Natural killer cell (primary cell): ENCODE measurements around the gene LAMA4. TPM values are rescaled to one million over a fixed set of nuclear protein-coding genes. Genes with fewer than 3 reads are reported as not detected.

Source experiments
- ATAC-seq, 3 donors: fragments of 150-1000 bp in 2 of 3; fragments of 200-7000 bp in 1 of 3; cut with Tn5 transposase; 1 replicate in 1 of 3; 2 replicates in 2 of 3; pipeline ENCODE4 v1.10.0; 2021; ENCODE audit warnings: mild to moderate bottlenecking in 2 of 3, moderate library complexity in 2 of 3
- DNase-seq, 2 donors: peaks; one replicate each; pipeline versions ENCODE4 v3.0.0 to v3.0.0-alpha.2; 2013 to 2021; ENCODE audit warnings: mixed read lengths in 1 of 2
- H3K27ac ChIP-seq: one replicate; pipeline ENCODE4 v1.5.1; 2013; ENCODE audit warnings: mild to moderate bottlenecking, low read length
- H3K27me3 ChIP-seq: one replicate; pipeline ENCODE4 v1.6.1; 2013; ENCODE audit warnings: low read length; ENCODE audit not compliant: control insufficient read depth, insufficient read depth
- H3K36me3 ChIP-seq: one replicate; pipeline ENCODE4 v1.6.1; 2013; ENCODE audit warnings: low read length; ENCODE audit not compliant: control insufficient read depth, insufficient read depth
- H3K4me1 ChIP-seq: one replicate; pipeline ENCODE4 v1.6.1; 2013; ENCODE audit warnings: low read length; ENCODE audit not compliant: control insufficient read depth, insufficient read depth
- H3K4me3 ChIP-seq: one replicate; pipeline ENCODE4 v1.5.1; 2013; ENCODE audit warnings: low read length
- H3K9me3 ChIP-seq: one replicate; pipeline ENCODE4 v1.6.1; 2013; ENCODE audit warnings: low read length; ENCODE audit not compliant: control insufficient read depth, insufficient read depth
- H3K27ac Mint-ChIP-seq, 2 donors: one replicate each; pipeline ENCODE4 v1.8.0; 2022; ENCODE audit warnings: mild to moderate bottlenecking in 2 of 2, mixed read lengths in 2 of 2, moderate library complexity in 1 of 2
- H3K27me3 Mint-ChIP-seq, 2 donors: one replicate each; pipeline ENCODE4 v1.8.0; 2022; ENCODE audit warnings: low read depth in 2 of 2, mixed read lengths in 2 of 2
- H3K36me3 Mint-ChIP-seq: one replicate; pipeline ENCODE4 v1.8.0; 2022; ENCODE audit warnings: mixed read lengths
- H3K4me1 Mint-ChIP-seq, 2 donors: one replicate each; pipeline ENCODE4 v1.8.0; 2022; ENCODE audit warnings: mixed read lengths in 2 of 2
- H3K4me3 Mint-ChIP-seq: one replicate; pipeline ENCODE4 v1.8.0; 2022; ENCODE audit warnings: mild to moderate bottlenecking, moderate library complexity, mixed read lengths
- H3K9me3 Mint-ChIP-seq, 2 donors: one replicate each; pipeline ENCODE4 v1.8.0; 2022; ENCODE audit warnings: mixed read lengths in 2 of 2
- WGBS: methylation state at CpG from one replicate; pipeline ENCODE4 v1.1.7; 2013; ENCODE audit warnings: missing lambda C conversion rate; ENCODE audit not compliant: insufficient coverage; 5-methylcytosine and 5-hydroxymethylcytosine counted together
- intact Hi-C: fragments of 100-400 bp; cut with micrococcal nuclease; formaldehyde crosslinking; loops from one replicate; pipeline ENCODE4 v1.14.2; 2022
- total RNA-seq, 4 donors: library from RNA; stranded (reverse); fragments of 120-200 nt in 1 of 4; gene quantifications; one replicate each; pipeline versions ENCODE4 v1.2.3 to v1.2.4, GENCODE V29; 2013 to 2022
- TF ChIP-seq, protein P1 (sequence below): fragments of 200-600 bp; IDR thresholded peaks from one replicate; pipeline ENCODE4 v1.8.0; 2022; ENCODE audit warnings: antibody characterized with exemption

LAMA4 gene
- total RNA-seq, 3 donors from 2014 or later (not counting 1 experiment from before 2014, with no cell fraction given) = not detected

DNA sequence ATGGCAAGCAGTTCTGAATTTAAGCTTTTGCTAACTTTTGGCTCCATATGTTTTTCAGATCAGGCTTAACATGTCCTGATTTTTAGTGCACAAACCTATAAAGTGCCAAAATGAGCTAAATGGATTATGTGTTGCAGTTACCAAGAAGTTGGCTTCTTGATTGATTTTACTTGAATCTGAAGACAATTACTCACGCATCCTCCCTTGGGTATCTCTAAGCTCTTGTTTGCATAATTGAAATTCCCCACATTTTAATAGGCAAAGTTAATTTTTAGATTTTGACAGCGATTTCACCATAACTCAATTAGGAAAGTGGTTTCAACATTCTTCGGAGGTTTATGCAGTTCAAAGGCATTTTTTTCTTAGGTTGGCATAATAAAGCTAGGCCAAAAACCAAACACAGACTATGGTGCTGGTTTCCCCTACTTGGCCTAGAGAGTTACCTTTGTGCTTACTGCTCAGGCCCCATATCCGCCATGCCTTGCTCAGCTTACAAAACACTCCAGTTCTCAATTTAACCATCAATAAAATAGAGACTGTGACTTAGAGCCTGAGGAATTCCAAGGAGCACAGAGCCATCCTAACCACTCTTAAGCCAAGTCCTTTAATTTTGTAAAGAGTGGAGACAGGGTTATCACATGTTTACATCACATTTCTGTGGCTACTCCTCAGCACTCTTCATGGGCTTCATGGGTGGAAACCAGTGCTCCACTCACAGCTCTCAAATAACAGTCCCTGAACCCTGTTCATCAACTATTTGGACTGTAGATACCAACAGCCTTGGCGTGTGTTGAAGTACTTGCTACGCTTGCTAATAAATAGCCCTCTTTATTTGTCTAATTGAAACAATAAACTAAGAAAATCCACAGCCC, 32.1 kb downstream of the LAMA4 start:
- Histone ChIP-seq H3K4me3 (no peak overlapping the region), H3K27ac (no peak overlapping the region), H3K4me1 (no peaks in the 10 kb centered on the region), H3K36me3 (no peaks in the 10 kb centered on the region), H3K27me3 (peaks cover 6% of the 10 kb centered on the region), H3K9me3 (no peaks in the 10 kb centered on the region)
- ATAC-seq (no peak), DNase-seq (no peak)
- H3K4me1 Mint-ChIP-seq = peaks cover 4% of the 10 kb centered on the region in 2 donors
- no peaks in the 10 kb centered on the region for H3K9me3 Mint-ChIP-seq
- TF ChIP-seq, protein P1, sequence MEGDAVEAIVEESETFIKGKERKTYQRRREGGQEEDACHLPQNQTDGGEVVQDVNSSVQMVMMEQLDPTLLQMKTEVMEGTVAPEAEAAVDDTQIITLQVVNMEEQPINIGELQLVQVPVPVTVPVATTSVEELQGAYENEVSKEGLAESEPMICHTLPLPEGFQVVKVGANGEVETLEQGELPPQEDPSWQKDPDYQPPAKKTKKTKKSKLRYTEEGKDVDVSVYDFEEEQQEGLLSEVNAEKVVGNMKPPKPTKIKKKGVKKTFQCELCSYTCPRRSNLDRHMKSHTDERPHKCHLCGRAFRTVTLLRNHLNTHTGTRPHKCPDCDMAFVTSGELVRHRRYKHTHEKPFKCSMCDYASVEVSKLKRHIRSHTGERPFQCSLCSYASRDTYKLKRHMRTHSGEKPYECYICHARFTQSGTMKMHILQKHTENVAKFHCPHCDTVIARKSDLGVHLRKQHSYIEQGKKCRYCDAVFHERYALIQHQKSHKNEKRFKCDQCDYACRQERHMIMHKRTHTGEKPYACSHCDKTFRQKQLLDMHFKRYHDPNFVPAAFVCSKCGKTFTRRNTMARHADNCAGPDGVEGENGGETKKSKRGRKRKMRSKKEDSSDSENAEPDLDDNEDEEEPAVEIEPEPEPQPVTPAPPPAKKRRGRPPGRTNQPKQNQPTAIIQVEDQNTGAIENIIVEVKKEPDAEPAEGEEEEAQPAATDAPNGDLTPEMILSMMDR = no peak
- H3K36me3 Mint-ChIP-seq = no peaks in the 10 kb centered on the region
- H3K27me3 Mint-ChIP-seq = peaks cover 35 to 78% of the 10 kb centered on the region in 2 donors
- H3K27ac Mint-ChIP-seq = no peak overlapping the region
- 99% methylated on average over 5 of the region's 6 CpGs for WGBS
- intact Hi-C loops = no loop called here
- no peak overlapping the region for H3K4me3 Mint-ChIP-seq

DNA sequence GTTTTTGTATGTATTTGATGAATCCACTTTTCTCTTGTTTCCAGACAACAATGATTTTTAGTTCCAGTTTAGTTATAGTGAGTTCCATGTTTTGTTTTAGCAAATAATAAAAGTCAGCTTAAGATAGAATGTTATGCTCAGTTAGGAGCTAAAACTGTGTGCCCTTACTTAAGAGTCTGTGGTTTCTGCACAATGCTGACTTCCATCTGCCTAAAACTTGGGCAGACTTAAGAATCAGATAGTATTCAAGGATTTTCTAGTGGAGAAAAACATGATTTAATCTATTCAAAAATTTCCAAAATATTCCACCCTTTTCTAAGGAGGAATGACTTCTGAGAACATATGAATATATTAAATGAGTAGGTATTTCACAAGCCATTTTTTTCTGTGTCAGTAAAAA, 32.8 kb downstream of the LAMA4 start:
- Mint-ChIP-seq H3K27me3 (peaks cover 33 to 84% of the 10 kb centered on the region in 2 donors), H3K4me3 (no peak overlapping the region)
- intact Hi-C loops = no loop called here

DNA sequence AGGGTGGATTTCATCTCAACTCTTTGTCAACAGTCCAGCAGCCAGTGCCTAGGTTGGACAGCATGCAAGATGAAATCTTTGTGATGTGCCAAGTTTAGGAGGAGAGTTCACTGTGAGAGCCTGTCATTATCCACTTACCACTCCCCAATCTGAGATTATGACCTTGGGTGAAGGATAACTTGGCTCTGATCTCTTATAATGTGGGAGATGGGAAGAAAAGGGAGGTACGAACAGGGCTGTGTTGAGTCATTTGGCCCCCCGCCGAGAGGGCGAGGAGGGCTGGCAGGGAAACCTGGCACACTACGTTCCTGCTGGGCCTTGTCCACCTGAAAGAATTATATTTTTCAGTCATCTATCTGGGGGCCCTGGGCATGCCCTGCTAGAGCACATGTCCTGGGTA, 35.8 kb downstream of the LAMA4 start:
- TF ChIP-seq, protein P1 = no peak

More for the DNA sequence above, 32.8 kb downstream of the LAMA4 start:
- no peaks in the 10 kb centered on the region for H3K4me1 ChIP-seq
- no peak for ATAC-seq
- Mint-ChIP-seq H3K36me3 (no peaks in the 10 kb centered on the region), H3K27ac (no peak overlapping the region), H3K9me3 (no peaks in the 10 kb centered on the region), H3K4me1 (peaks cover 4% of the 10 kb centered on the region in 2 donors)
- no peak for DNase-seq
- H3K9me3 ChIP-seq = no peaks in the 10 kb centered on the region
- TF ChIP-seq, protein P1 = no peak
- H3K36me3 ChIP-seq = no peaks in the 10 kb centered on the region
- peaks cover 6% of the 10 kb centered on the region for H3K27me3 ChIP-seq
- H3K27ac ChIP-seq = no peak overlapping the region
- no peak overlapping the region for H3K4me3 ChIP-seq

More for the DNA sequence above, 35.8 kb downstream of the LAMA4 start:
- Histone ChIP-seq H3K27me3 (peaks cover 3% of the 10 kb centered on the region), H3K4me3 (no peak overlapping the region), H3K36me3 (no peaks in the 10 kb centered on the region), H3K4me1 (no peaks in the 10 kb centered on the region), H3K9me3 (no peaks in the 10 kb centered on the region), H3K27ac (no peak overlapping the region)
- H3K27ac Mint-ChIP-seq = no peak overlapping the region
- no peaks in the 10 kb centered on the region for H3K9me3 Mint-ChIP-seq
- no peaks in the 10 kb centered on the region for H3K36me3 Mint-ChIP-seq
- peaks cover 18 to 62% of the 10 kb centered on the region in 2 donors for H3K27me3 Mint-ChIP-seq
- intact Hi-C loops = no loop called here
- WGBS = 98% methylated on average over 5 of the region's 5 CpGs
- H3K4me1 Mint-ChIP-seq = no peaks in the 10 kb centered on the region
- no peak for ATAC-seq
- no peak overlapping the region for H3K4me3 Mint-ChIP-seq
- DNase-seq = no peak
